Measurements from ENCODE around the gene CPLANE1.

DNA sequence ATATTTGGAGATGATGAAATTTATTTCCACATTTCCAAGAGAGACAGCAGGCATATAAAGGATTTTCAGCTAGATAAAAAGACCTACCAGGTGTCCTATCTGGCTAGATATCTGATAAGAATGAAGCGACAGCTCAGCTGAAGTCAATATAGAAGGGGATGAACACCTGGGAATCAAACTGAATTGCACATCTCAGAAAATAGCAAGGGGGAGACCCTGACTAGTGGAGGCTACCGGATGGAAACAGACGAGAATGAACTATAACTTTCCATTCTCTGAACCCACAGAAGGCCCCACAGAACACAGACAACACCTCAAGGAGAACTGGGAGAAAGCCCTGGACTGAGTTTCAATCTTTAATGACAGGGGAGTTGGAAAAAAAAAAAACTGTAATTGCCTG, 51.1 kb downstream of the CPLANE1 start:
- TF ChIP-seq, protein P1, sequence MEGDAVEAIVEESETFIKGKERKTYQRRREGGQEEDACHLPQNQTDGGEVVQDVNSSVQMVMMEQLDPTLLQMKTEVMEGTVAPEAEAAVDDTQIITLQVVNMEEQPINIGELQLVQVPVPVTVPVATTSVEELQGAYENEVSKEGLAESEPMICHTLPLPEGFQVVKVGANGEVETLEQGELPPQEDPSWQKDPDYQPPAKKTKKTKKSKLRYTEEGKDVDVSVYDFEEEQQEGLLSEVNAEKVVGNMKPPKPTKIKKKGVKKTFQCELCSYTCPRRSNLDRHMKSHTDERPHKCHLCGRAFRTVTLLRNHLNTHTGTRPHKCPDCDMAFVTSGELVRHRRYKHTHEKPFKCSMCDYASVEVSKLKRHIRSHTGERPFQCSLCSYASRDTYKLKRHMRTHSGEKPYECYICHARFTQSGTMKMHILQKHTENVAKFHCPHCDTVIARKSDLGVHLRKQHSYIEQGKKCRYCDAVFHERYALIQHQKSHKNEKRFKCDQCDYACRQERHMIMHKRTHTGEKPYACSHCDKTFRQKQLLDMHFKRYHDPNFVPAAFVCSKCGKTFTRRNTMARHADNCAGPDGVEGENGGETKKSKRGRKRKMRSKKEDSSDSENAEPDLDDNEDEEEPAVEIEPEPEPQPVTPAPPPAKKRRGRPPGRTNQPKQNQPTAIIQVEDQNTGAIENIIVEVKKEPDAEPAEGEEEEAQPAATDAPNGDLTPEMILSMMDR (IDR thresholded peaks at IDR 0.05): no peak
- TF ChIP-seq POLR2A (IDR thresholded peaks at IDR 0.05): no peak

All from body of pancreas (tissue), 4 donors.